GM21737 (cell line): ENCODE data around the gene ACTL6B.
"Not testable (repeated sequence)": the region's sequence is repeated elsewhere in the genome, so short reads cannot be mapped to it uniquely, and the experiment has no call there.

Source experiments
- ATAC-seq: cut with Tn5 transposase; IDR thresholded peaks from one replicate; pipeline ENCODE4 v1.9.1; 2021; ENCODE audit warnings: mild to moderate bottlenecking, moderate library complexity; ENCODE audit not compliant: unreplicated experiment

Gene ACTL6B

GRCh38 chr7:100671353-100672327, 15.4 kb upstream of the ACTL6B start:
- ATAC-seq: no peak

- no peak for ATAC-seq
These were observed 13.8 kb upstream of the ACTL6B start for GRCh38 chr7:100670074-100670473.

- not testable (repeated sequence) for ATAC-seq
These were observed 12.9 kb upstream of the ACTL6B start for GRCh38 chr7:100669106-100669505.

- no peak for ATAC-seq
These were observed 11.8 kb upstream of the ACTL6B start for GRCh38 chr7:100668069-100668449.

GRCh38 chr7:100667331-100668068, 11.3 kb upstream of the ACTL6B start:
- ATAC-seq: no peak

- no peak for ATAC-seq
These were observed 9.0 kb upstream of the ACTL6B start for GRCh38 chr7:100665168-100665726.

GRCh38 chr7:100662194-100662776, 6.0 kb upstream of the ACTL6B start:
- ATAC-seq: not testable (repeated sequence)

GRCh38 chr7:100654908-100655831, 1.1 kb downstream of the ACTL6B start:
- ATAC-seq: no peak

DNA sequence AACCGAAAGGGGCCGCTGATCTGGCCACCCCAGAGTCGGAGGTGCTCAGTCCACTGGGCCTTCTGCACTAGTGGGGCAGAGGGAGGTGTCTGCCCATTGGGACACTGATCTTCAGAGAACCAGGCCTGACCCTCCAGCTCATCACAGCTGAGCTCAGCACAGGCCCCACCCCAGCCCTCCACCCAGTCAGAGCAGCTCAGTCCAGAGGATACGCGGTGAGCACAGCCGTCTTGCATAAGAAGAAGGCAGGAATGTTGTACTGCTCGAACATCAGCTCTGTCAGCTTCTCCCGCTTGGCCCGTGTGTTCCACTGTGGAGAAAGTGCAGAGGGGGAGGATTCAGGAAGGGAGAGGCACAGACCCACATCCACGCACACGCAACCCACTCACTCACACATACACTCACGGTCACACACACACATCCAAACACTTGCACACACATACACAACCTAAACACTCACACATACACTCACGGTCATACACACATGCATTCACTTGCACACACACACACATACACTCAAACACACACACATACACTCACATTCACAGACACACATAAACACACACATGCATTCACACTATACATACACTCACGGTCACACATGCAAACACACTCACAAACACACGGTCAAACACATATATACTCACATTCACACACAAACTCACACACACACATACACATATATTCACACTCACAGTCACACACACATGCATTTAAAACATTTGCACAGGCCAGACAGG, 6.3 kb downstream of the ACTL6B start:
- no peak for ATAC-seq

GRCh38 chr7:100642534-100642907, 13.7 kb downstream of the ACTL6B start:
- ATAC-seq: no peak

DNA sequence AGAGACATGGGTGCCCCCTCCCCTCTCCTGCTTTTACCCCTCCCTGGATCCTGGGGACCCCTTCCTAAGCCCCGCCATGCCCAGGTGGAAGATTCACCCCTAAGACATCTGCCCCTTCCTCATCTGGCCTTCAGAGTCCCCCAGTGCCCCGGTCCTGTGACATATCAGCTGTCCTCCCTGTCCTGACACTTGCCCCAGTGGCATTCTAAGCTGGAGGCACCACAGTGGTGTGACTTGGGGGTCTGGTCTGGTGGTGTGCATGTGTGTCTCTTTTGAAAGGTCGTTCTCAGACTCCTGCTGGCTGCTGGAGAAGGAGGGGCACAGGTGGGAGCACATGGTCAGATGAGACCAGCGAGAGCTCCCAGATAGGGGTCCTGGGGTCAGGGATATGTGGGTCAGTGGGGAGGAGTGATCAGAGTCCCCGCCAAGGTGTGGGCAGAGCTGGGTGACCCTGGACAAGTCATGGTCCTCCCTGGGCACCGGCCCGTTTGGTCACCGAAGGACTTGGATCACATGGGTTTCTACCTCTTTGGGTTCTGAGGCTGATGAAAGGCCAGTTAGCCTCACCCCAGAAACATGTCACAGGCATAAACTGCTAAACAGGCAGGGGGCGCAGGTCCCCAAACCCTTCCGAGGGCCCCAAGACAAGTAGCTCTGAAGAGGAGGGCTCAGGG, 14.3 kb downstream of the ACTL6B start:
- no peak for ATAC-seq

GRCh38 chr7:100641463-100641859, 14.8 kb downstream of the ACTL6B start, which contains the start of gene TFR2:
Gene TFR2 (minus strand): TSS chr7:100641552. CDS start chr7:100641509, 43 bp downstream.
- no peak for ATAC-seq

DNA sequence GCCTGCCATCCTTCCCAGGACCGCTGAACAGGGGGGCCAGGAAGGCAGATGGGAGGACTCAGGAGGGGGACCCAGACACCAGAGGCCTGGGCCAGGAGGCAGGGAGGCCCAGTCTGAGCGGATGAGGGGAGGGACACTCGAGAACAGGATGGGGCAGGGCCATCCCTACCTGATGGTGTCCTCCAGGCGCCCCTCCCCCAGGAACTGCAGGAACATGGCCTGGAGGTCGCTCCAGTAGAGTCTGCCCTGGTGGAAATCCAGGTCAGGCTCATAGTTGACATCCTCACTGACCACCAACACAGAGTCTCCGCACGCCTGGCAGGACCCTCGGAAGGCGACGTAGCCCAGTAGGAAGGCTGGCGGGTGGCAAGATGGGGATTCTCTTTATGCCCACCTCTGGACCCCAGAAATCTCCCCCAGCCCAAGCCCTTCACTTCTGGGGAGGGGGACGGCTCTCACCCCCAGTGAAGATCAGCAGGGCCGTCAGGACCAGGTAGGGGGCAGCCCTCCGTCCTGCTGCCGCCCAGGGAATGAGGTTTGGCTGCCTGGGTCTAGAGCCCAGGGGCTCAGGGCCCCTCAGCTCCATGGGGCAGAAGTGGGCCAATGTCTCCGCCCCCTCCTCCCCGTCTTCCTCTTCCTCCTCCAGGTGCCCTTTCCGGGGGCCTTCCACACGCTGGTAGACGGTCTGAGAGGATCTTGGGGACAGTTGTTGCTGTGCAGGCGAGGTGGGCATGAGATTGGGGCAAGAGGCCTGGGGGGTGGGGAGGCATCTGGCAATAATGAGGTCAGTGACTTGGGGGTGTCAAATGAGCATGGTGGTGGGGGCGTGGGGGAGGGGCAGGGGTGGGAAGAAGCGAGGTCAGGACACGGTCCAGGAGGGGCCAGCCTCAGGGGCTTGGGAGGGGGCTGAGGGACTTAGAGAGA, 15.5 kb downstream of the ACTL6B start:
- no peak for ATAC-seq

GRCh38 chr7:100639995-100640516, 16.2 kb downstream of the ACTL6B start:
- no peak for ATAC-seq

- ATAC-seq: no peak
These were observed 23.1 kb downstream of the ACTL6B start for GRCh38 chr7:100632951-100633717.

GRCh38 chr7:100630066-100630465, 26.2 kb downstream of the ACTL6B start:
- ATAC-seq: no peak
